Activated CD8-positive, alpha-beta memory T cell treated with anti-CD3 and anti-CD28 coated beads for 4 hours (primary cell): ENCODE measurements around the gene PROX1.

Experiments used
- DNase-seq, 2 donors: peaks; one replicate each; pipeline ENCODE4 v3.0.0-alpha.2; 2020; ENCODE audit warnings: low read depth in 2 of 2

The PROX1 gene

DNA sequence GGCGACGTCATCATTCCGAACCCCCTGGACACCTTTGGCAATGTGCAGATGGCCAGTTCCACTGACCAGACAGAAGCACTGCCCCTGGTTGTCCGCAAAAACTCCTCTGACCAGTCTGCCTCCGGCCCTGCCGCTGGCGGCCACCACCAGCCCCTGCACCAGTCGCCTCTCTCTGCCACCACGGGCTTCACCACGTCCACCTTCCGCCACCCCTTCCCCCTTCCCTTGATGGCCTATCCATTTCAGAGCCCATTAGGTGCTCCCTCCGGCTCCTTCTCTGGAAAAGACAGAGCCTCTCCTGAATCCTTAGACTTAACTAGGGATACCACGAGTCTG, 10.0 kb downstream of the PROX1 start:
- DNase-seq = no peak

- DNase-seq = no peak
Observed at GRCh38 chr1:213998785-213999184, 11.0 kb downstream of the PROX1 start.

DNA sequence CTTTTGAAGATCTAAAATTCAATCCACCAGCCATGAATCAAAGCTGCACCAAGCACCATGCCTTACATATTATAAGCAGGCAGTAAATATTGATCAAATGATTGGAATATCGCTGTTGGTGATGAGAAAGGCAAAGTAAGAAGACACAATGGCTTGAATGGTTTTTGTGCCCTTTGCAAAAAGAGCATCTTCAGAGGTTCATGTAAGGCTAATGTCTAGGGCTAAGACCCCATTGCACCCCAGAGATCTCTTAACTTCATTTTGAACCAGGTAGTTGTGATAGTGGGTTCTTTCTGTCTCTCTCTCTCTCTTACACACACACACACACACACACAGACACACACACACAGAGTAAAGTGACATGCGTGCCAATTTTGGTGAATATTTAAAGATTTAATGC, 12.0 kb downstream of the PROX1 start:
- no peak for DNase-seq

- no peak for DNase-seq
Observed at GRCh38 chr1:214002060-214002459, 14.3 kb downstream of the PROX1 start.

DNA sequence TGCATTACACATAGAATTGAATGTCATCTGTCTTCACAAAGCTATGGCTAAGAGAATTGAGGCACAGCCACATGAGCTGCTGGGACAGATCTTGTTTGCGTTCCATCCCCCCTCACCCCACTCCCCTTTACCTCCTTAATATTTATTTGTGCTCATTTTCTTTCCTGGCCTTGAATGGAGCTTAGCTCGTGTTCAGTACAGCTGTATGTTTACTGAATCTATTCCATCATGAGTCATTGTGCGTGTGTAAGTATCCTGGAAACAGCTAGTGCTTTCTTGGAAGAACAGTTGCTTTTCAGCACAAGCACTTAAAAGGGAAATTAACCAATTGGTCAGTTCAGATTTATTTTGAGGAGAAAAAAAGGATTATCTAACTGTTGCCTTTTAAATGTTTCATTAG, 14.7 kb downstream of the PROX1 start:
- DNase-seq = no peak

GRCh38 chr1:214003233-214003632, 15.5 kb downstream of the PROX1 start:
- no peak for DNase-seq

GRCh38 chr1:214004014-214004413, 16.2 kb downstream of the PROX1 start:
- DNase-seq = no peak

DNA sequence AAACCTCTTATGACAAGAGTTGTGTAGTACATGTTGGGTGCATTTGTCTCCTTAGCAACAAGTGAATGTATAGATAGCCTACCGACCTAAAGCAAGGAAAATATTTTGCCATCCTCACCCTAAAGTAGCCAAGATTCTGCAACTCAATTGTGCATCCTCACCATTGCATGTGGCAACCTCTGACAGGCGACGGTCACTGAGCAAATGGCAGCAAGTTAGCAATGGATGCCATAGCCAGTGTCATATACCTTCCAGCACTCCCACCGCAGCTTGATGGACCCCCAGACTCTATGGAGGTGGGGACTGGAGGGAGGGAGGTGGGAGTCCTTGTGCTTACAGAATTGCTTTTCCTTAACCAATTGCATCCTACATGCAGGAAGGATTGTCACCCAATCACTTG, 17.0 kb downstream of the PROX1 start:
- DNase-seq = no peak

DNA sequence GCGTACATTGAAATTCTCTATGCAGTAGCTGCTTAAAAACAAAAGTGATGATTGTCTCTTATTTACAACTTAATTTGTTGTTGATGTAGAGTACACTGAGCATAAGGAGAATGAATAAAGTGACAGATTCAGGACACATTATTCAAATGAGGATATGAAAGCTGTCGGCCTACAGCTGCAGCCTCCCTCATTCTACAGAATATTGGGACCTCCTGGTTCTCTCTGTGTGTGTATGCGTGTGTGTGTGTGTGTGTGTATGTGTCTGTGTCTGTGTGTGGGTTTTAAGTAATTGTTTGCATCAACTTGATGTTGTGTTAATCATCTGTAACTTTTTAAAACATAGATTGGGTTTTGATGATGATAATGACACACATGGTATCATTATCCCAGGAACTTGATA, 17.9 kb downstream of the PROX1 start:
- no peak for DNase-seq

- DNase-seq = no peak
Observed at GRCh38 chr1:214006845-214007244, 19.1 kb downstream of the PROX1 start.

DNA sequence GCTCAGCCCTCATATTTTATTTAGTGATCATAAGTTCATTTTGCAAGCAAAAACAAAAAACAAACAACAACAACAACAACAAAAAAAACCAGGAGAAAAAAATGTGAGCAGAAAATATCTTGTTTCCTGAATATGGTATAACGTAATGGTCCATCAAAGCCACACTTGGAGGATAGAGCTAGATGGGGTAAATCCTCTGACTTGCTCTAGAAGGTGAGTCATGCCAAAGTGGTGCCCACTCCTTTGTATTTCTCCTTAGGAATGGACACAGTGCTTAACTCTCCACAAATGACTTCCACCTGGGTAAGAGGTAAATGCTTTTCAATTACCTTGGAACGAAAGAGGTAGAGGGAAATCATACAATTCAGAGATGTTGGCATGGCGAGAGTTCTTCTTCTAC, 20.6 kb downstream of the PROX1 start:
- DNase-seq = no peak

GRCh38 chr1:214008791-214009422, 21.1 kb downstream of the PROX1 start:
- no peak for DNase-seq

GRCh38 chr1:214009423-214010196, 21.8 kb downstream of the PROX1 start:
- no peak for DNase-seq

DNA sequence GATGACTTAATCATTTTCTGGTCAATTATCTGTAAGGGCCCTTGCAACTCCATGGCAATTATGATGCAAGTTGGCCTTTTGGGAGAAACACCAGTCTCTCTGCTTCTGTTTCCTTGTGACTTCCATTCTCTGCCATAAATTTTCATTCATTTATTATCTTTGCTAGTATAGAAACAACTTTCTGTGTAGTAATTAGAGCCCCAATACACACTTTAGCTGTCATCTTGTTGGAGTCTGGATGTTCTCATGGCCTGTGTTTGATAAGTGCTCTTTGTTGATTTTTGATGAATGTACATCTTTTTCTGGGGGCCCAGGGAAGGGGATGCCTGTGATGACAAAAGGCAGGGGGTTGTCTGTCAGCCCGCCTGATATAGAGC, 22.4 kb downstream of the PROX1 start:
- DNase-seq = no peak

- DNase-seq = no peak
Observed at GRCh38 chr1:214010717-214011116, 22.9 kb downstream of the PROX1 start.

DNA sequence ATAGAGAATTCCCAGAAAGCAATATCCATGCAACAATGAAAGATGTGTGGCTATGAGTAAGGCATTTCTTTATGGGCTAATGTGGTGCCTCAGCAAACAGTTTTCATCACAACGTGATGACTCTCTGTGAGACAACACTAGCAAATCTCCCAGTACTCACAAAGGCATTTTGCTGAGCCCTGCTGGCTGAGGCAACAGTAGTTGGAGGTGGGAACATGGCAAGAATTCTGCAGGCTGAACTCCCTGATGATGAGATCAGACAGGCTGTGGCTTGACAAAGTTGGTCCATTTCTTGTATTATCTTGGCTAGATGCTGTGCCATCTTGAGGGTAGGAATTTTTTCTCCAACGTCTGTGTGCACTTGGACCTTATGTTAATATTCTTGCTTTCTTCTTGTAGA, 24.6 kb downstream of the PROX1 start:
- no peak for DNase-seq

DNA sequence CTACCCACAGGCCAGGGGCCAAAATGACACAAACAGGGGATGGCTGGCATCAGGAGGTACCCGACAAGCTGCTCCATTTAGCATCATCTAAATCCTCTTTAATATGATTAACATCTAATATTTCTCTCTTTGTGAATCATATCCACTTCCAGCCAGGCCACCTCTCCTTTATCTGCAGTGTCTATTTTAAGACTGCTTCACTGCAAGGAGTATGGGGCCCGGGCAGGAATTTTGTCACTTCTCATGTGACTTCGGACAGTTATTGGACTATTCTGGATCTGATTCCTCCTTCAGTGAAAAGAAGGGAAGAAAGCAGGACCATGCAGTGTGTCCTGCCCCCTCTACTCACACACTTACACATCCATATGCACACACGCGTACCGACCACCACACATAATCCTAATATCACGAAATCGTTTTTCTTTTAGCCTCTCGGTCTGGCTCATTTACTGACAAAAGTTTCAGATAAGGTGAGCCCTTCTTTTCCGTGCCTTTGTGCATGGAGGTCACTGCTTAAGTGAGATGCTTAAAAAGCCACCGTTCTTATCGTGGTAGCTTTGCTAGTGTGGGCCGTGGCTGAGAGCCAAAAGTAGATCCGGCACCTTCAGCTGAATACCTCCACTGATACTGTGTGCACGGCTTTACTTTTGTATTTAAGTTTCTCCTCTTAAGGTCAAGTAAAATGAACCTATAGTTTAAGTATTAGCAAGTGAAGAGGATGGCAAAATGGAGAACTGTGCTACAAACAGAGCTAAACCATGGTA, 26.0 kb downstream of the PROX1 start:
- DNase-seq = no peak

DNA sequence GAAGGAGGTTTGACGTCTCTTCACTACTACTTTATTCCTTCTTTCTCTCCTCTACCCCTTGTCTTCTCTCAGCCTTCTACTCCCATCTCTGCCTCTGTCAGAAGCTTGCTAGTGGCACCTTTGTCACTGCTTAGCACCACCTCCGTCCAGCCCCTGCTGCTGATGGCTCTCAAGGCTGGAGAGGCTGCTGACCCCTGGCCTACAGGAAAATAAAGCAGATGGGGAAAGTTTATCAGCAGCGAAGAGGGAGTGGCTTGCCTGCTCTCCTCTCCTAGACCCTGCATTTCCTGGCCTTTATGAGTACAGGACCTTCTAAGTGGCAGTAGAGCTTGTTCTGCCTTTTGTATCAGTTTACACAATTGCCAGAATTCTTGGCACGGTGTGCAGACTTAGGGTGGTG, 27.0 kb downstream of the PROX1 start:
- no peak for DNase-seq

DNA sequence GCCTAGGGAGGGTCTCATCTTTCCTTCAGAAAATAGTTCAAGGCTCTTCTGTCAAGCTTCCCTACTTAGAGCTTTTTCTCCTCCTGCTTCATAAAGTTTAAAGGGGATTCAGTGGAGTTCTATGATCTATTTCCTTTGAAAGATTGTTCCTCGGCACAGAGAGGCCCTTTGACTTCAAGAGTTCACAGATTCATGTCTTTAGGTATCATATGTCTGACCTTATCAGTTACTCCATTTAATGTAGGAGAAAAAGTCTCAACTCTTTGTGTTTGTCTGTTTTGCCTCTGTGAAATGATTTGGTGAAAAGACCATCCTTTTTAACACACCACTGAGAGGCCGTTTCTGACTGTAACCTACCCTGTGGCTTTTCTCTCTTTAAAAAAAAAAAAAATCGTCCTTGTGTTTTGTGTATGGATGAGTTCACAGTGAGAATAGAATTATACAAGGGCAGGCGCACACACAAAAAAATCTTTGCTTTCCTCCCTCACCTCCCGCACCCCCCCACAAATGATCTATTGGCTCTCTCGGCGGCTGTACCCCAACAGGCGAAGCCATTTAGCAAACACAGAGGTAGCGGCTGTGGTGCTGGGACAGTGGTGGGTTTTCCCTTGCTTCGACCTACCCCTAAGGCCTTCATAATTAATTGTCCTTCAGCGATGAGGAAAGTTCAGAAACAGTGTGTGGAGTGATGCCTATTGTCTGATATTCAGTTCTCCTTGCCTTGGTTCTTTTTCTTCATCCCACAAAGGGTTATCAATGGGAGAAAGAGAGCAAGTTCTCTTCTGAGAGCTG, 29.6 kb downstream of the PROX1 start:
- DNase-seq = no peak

- no peak for DNase-seq
Observed at GRCh38 chr1:214018386-214019268, 30.9 kb downstream of the PROX1 start.

DNA sequence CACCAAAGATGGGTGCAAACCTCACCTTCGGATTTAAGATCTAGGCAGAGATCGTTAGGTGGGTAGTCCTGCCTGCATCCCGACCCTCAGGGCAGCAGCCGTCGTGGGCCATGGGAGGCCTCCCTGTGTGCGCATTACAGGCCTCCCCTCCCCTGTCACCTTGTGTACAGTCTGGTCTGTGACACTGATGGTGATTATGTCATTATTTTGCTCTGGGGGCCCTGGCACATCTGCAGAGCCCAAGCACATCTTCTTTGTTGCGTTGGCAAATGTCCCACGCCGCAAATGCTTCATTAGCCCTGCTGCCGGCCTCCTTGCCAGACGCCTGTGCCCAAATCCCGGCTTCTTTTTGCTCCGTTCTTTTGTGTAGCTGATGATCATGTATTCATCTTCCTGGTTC, 31.7 kb downstream of the PROX1 start:
- no peak for DNase-seq
